AML-193 (cell line): Measurements from ENCODE around the gene GPATCH4.
"Not testable (repeated sequence)": the region's sequence is repeated elsewhere in the genome, so short reads cannot be mapped to it uniquely, and the experiment has no call there.

Experiments used
- DNase-seq, 2 experiments: peaks; one replicate each; lab custom pipeline; 2025; lab: John Stamatoyannopoulos, UW

GPATCH4 gene

GRCh38 chr1:156601122-156601830 lies at the start of gene GPATCH4:
Gene GPATCH4, minus strand, starts transcription at chr1:156601479.
- peak; percentile 59 to 69 for DNase-seq

DNA sequence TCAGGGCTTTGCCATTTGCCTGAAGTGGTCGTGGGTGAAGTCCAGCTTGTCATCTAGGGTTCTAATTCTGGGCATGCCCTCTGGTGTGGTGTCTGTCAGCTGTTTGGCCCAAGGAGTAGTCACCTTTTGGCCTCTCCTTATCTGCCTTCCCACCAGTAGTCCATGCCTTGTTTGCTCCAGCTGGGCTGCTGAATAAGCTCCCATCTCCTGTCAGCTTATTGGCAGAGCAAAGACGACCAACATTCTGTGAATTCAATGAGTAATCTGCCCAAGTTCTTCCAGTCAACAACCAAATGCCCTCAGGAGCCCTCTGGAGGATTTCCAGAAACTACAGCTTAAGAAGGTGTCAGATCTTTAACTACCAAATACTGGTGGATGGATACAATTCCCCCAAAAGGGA lies 47.7 kb upstream of the GPATCH4 start:
- DNase-seq = no peak

DNA sequence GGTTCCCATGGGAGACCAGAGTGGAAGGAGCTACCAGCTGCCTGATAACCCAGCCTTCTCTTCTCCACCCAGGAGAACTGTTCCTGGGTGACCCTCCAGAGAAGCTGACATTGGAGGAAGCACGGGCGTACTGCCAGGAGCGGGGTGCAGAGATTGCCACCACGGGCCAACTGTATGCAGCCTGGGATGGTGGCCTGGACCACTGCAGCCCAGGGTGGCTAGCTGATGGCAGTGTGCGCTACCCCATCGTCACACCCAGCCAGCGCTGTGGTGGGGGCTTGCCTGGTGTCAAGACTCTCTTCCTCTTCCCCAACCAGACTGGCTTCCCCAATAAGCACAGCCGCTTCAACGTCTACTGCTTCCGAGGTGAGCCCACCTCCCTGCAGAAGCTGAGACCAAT lies 47.2 kb upstream of the GPATCH4 start:
- DNase-seq = no peak

- DNase-seq = no peak
Measured at GRCh38 chr1:156647351-156647750, 46.1 kb upstream of the GPATCH4 start.

DNA sequence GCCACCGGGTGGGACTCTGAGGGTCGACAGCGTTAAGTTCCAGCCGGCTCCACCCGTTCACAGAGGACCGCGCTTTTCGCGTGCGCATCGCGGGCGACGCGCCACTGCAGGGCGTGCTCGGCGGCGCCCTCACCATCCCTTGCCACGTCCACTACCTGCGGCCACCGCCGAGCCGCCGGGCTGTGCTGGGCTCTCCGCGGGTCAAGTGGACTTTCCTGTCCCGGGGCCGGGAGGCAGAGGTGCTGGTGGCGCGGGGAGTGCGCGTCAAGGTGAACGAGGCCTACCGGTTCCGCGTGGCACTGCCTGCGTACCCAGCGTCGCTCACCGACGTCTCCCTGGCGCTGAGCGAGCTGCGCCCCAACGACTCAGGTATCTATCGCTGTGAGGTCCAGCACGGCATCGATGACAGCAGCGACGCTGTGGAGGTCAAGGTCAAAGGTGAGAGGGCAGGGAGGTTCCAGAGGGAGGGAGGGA lies 45.5 kb upstream of the GPATCH4 start:
- no peak for DNase-seq

GRCh38 chr1:156645666-156646065 lies 44.4 kb upstream of the GPATCH4 start:
- DNase-seq = no peak

DNA sequence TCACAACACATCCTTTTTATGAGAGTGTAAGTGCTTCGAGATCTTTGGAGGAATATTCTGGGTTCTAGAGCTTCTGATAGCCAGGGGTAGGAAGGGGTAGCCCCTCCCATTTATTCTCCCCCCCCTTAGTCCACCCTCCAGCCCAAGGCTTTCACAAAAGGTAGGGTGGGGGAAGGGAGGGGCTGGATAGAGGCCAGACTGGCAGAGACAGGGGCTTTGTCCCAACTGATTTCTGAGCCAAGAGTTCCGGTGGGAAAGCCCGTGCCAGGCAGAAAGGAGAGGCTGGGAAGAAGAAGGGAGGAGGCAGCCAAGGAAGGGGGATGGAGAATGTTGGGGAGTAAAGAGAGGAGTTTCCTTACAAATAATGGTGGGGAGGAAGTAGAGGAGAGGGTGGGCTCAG lies 43.8 kb upstream of the GPATCH4 start:
- no peak for DNase-seq

- DNase-seq = no peak
Measured at GRCh38 chr1:156644640-156645039, 43.4 kb upstream of the GPATCH4 start.

- DNase-seq = no peak
Measured at GRCh38 chr1:156644146-156644545, 42.9 kb upstream of the GPATCH4 start.

DNA sequence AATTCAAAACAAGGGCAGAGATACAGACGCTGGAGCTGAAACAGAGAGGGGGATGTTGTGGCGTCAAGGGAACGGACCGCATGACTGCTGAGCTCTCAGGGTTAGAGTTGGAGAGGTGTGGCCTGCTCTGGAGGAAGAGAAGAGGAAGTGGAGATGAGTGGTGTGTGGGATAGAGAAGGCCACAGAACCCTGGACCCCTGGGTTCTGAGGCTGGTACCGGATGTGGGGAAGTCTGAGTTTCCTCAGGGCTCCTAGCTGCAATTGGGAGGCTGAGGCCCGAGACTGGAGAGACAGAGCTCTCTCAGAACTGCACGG lies 42.5 kb upstream of the GPATCH4 start:
- DNase-seq = peak; percentile 37 to 45

DNA sequence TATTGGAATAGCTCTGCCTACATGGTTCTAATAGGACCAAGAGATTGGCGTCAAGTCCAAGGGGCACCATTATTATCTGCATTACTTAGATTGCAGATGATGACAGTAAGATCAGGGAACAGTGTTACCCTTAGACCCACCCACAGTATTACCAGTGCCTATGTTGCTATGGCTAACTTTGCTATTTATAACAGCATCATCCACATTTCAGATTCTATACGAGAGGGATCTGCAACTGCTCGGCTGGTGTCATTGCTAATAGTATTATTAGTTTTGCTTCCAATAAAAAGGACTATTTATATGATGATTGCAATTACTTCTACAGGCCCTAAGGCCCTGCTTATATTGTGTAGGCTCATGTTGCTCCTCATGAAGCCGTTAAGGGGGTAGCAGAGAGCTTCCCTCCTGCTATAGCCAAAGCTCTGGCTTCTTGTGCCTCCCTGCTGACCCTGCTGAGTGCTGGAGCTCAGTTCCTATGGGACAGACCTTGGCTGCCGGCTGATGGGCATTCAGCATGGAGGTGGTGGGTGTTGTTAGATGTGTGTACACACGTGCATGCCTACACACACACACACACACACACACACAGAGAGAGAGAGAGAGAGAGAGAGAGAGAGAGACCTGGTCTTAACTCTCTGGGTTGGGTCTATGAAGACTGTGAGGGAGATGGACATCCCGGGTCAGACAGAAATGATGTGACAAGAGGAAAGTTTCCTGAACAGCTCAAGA lies 41.9 kb upstream of the GPATCH4 start:
- DNase-seq = no peak

DNA sequence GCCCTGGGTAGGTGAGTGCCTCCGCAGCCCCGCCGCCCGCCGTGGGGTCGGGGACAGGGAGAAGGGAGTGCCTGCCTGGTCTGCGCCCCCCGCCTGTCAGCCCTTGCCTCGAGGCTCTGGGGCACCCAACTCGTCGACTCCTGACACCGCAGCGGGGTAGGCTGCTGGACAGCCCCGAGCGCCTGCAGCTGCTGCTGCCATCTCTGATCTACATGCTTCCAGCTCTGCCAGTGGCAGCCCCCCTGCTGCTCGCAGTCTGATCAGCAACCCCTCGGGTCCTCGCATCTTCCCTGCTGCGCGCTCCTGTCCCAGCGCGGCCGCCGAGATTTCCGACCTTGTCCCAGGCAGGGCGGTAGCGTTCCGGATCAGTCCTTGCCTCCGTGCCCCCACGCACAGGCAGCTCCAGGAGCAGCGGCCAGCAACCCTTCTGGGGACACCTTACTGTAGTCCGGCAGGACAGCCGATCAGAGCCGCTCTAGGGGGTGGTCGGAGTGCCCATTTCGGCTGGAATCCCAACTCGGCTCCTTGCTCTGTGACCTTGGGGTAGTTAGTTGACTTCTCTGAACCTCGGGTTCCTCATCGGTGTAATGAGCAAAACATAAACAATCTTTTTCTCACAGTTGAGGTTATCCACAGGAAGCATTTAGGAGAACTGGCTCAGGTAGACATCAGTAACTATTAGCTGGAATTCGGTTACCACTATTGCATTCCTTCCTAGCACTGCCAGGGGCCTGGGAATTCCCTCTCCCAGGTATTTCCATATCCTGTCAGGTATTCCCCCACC lies 41.2 kb upstream of the GPATCH4 start:
- no peak for DNase-seq

DNA sequence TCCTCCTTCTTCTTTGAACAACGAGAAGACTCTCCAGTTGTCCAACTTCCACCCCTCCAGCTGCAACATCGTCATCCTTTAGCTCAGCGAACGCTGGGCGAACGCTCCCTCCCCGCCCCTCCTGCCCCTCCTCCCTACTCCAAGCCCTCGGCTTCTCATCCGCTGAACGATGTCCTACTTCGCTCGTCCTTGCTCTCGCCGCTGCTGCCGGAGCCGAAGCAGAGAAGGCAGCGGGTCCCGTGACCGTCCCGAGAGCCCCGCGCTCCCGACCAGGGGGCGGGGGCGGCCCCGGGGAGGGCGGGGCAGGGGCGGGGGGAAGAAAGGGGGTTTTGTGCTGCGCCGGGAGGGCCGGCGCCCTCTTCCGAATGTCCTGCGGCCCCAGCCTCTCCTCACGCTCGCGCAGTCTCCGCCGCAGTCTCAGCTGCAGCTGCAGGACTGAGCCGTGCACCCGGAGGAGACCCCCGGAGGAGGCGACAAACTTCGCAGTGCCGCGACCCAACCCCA lies 40.5 kb upstream of the GPATCH4 start, which contains the start of gene BCAN:
TSS of gene BCAN (plus strand) at position 357 of the 504 bp plus-strand sequence. CDS start 3,938 bp downstream, outside the sequence.
- no peak for DNase-seq

DNA sequence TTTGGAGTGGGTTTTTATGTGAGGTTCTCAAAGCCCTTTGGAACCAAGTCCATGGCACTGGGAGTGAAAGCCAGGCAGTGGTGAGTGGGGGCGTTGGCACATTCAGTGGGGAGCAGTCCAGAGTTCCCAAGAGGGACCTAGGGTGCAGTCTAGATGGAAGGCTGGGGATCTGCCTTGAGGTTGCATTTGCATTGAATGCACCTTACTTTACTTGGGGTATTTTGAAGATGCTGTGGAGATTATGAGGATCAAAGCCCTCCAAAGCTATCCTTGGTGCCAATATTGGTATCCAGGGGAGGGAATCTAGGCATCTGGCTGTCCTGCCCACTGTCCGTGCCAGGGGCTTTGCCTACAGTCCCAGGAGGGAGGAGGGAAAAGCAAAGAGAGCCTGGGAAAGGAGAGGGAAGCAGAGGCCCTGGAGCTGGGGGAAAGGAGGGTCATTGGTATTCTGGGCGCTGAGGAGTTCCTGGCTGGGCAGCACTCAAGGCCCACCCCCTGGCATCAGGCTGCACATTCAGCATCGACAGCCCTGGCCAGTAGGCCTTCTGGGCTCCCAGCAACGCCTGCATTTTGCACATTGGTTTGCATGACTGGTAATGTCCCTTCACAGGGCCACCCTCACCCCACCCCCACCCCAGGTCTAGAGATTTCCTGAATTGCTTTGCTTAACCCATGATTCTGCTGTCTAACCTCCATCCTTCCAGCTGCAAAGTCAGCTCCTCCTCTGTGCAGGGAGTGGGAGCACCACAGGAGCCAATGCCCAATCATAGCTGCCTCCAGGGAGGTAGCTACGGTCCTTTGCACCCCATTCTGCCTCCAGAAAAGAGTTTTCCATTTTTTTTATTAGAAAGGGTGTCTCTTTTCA lies 39.8 kb upstream of the GPATCH4 start:
- DNase-seq = no peak

DNA sequence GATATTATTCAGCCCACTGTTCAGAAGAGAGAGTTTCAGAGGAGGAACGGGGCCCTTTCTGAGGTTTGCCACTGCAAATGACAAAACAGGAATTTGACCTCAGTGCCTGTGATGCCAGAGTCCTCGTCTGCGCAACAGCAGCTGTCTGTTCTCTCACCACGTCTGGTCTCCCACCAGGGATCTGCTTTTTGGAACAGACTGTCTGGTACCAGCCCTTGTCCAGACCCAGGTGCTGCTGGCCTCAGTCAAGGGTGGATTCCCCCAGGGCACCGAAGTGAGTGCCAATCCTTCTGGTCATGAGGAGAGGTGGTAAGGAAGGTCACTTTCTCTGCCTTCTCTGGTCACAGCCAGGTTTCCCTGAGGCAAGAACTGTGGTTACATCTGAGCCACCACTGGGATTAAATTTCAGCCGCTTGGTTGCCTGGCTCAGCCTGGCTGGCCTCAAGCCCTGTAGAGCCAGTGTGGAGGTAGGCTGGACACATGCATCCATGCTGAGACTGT lies 38.4 kb upstream of the GPATCH4 start:
- DNase-seq = peak in 1 of 2 experiments; percentile 2

- DNase-seq = no peak
Measured at GRCh38 chr1:156638189-156638985, 37.1 kb upstream of the GPATCH4 start.

- DNase-seq = no peak
Measured at GRCh38 chr1:156632355-156632754, 31.1 kb upstream of the GPATCH4 start.

GRCh38 chr1:156631152-156631551 lies 29.9 kb upstream of the GPATCH4 start:
- DNase-seq = not testable (repeated sequence)

- no peak for DNase-seq
Measured at GRCh38 chr1:156629823-156630449, 28.7 kb upstream of the GPATCH4 start.

DNA sequence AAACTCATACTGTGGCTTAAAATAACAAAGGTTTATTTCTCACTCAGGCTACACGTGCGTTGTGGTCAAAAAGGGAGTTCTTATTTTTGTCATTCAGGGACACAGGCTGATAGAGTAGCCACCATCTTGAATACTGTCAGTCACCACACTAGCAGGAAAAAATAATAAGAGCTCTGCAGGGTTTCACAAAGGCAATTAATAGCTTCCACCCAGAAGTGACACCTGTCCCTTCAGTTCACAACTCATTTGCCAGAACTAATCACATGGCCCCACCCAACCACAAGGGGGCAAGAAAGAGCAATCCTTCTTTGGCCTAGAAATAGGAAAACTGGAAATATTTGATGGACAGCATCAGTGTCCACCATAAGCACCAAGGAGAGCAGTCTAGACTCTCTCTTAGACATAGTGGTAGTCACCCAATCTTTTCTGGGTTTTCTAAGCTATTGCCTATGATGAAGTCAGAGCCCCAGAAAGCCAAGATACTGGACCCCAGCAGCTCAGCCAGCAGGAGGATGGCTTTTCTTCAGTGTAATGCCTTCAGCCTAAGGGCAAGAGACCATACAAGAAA lies 26.1 kb upstream of the GPATCH4 start:
- DNase-seq = peak; percentile 42 to 56
